Neural progenitor cell (in vitro differentiated cells): ENCODE results near the gene PRKAG2. TPM values are rescaled to one million over a fixed set of nuclear protein-coding genes. Genes with fewer than 3 reads are reported as not detected.
A peak's percentile ranks its signal among the peaks of the same experiment; 100 is the strongest.

Experiments
- DNase-seq: peaks from one replicate; pipeline ENCODE4 v3.0.0-alpha.2; 2016; ENCODE audit warnings: low spot score
- H2AFZ ChIP-seq: fragments of 200-600 bp; sonication (generic); replicated peaks from 2 replicates; pipeline ENCODE4 v1.6.1; 2016; ENCODE audit warnings: antibody characterized with exemption
- H3F3A ChIP-seq: fragments of 200-600 bp; sonication (generic); 2 replicates; pipeline ENCODE4 v1.6.1; 2016; ENCODE audit warnings: antibody characterized with exemption, low read depth
- H3K27ac ChIP-seq: fragments of 200-600 bp; sonication (generic); 2 replicates; pipeline ENCODE4 v1.5.1; 2016; ENCODE audit warnings: mild to moderate bottlenecking
- H3K27me3 ChIP-seq: fragments of 200-600 bp; sonication (generic); 2 replicates; pipeline ENCODE4 v1.6.1; 2016; ENCODE audit warnings: mild to moderate bottlenecking, moderate library complexity
- H3K36me3 ChIP-seq: fragments of 200-600 bp; sonication (generic); 2 replicates; pipeline ENCODE4 v1.5.1; 2016
- H3K4me1 ChIP-seq: fragments of 200-600 bp; sonication (generic); 2 replicates; pipeline ENCODE4 v1.6.1; 2016; ENCODE audit warnings: mixed run types
- H3K4me2 ChIP-seq: fragments of 200-600 bp; sonication (generic); 2 replicates; pipeline ENCODE4 v1.6.1; 2016
- H3K4me3 ChIP-seq: fragments of 200-600 bp; sonication (generic); 2 replicates; pipeline ENCODE4 v1.5.1; 2016
- H3K79me2 ChIP-seq: fragments of 200-600 bp; sonication (generic); 2 replicates; pipeline ENCODE4 v1.6.1; 2016; ENCODE audit warnings: low read depth
- H3K9ac ChIP-seq: fragments of 200-600 bp; sonication (generic); 2 replicates; pipeline ENCODE4 v1.6.1; 2016
- H3K9me3 ChIP-seq: fragments of 200-600 bp; sonication (generic); 2 replicates; pipeline ENCODE4 v1.5.1; 2016; ENCODE audit warnings: low read depth
- H4K20me1 ChIP-seq: fragments of 200-600 bp; sonication (generic); 2 replicates; pipeline ENCODE4 v1.6.1; 2016; ENCODE audit warnings: low read depth
- H3K27ac Mint-ChIP-seq: 3 replicates; pipeline ENCODE4 v1.8.0; 2021; ENCODE audit warnings: mixed read lengths
- H3K27me3 Mint-ChIP-seq: 2 replicates; pipeline ENCODE4 v1.8.0; 2022; ENCODE audit warnings: low read depth, mild to moderate bottlenecking, inconsistent platforms, moderate library complexity, mixed read lengths; ENCODE audit not compliant: insufficient read depth
- H3K36me3 Mint-ChIP-seq: 3 replicates; pipeline ENCODE4 v1.8.0; 2021; ENCODE audit warnings: mixed read lengths
- H3K4me1 Mint-ChIP-seq: 3 replicates; pipeline ENCODE4 v1.8.0; 2021; ENCODE audit warnings: mixed read lengths
- H3K4me3 Mint-ChIP-seq: 3 replicates; pipeline ENCODE4 v1.8.0; 2021; ENCODE audit warnings: mild to moderate bottlenecking, moderate library complexity, mixed read lengths
- H3K9me3 Mint-ChIP-seq: 3 replicates; pipeline ENCODE4 v1.8.0; 2020; ENCODE audit warnings: mixed read lengths
- CTCF ChIP-seq: fragments of 200-600 bp; sonication (generic); IDR thresholded peaks from 2 replicates; pipeline ENCODE4 v1.5.1; 2017; ENCODE audit warnings: antibody characterized with exemption, mild to moderate bottlenecking
- EZH2 ChIP-seq: fragments of 200-600 bp; sonication (generic); IDR thresholded peaks from 2 replicates; pipeline ENCODE4 v1.6.1; 2017; ENCODE audit warnings: antibody characterized with exemption, mild to moderate bottlenecking, moderate library complexity
- EZH2phosphoT487 ChIP-seq: fragments of 200-600 bp; sonication (generic); IDR thresholded peaks from 2 replicates; pipeline ENCODE4 v1.6.1; 2017; ENCODE audit warnings: antibody characterized with exemption
- total RNA-seq: library from RNA; depleted of rRNA; stranded (reverse); fragments of >200 nt; gene quantifications from 2 replicates; pipeline ENCODE4 v1.2.3, GENCODE V29; 2015; ENCODE audit warnings: low replicate concordance

The PRKAG2 gene
- total RNA-seq, 1 donor from 2014 or later: 11.4 TPM

GRCh38 chr7:151683615-151684407 is 193.1 kb downstream of the PRKAG2 start:
- no peak overlapping the region for H2AFZ ChIP-seq
- no peak overlapping the region for H3K4me3 ChIP-seq
- no peak overlapping the region for H3K27ac ChIP-seq
- Mint-ChIP-seq H3K9me3 (no peaks in the 10 kb centered on the region), H3K36me3 (no peaks in the 10 kb centered on the region), H3K27ac (no peak overlapping the region), H3K4me1 (peaks cover 19% of the 10 kb centered on the region), H3K27me3 (peaks cover 6% of the 10 kb centered on the region), H3K4me3 (no peak overlapping the region)
- no peaks in the 10 kb centered on the region for H3F3A ChIP-seq
- no peak overlapping the region for H3K9ac ChIP-seq
- H3K9me3 ChIP-seq: no peaks in the 10 kb centered on the region
- H3K79me2 ChIP-seq: no peaks in the 10 kb centered on the region
- no peaks in the 10 kb centered on the region for H3K27me3 ChIP-seq
- H3K4me2 ChIP-seq: no peak overlapping the region
- H3K36me3 ChIP-seq: no peaks in the 10 kb centered on the region
- no peak for DNase-seq
- no peaks in the 10 kb centered on the region for H4K20me1 ChIP-seq
- no peaks in the 10 kb centered on the region for H3K4me1 ChIP-seq
- TF ChIP-seq CTCF: no peak
- no peak for TF ChIP-seq EZH2
- no peak for TF ChIP-seq EZH2phosphoT487

- no peak overlapping the region for H3K27ac Mint-ChIP-seq
- no peaks in the 10 kb centered on the region for H3F3A ChIP-seq
- H3K9ac ChIP-seq: no peak overlapping the region
- TF ChIP-seq EZH2 (no peak), EZH2phosphoT487 (no peak), CTCF (no peak)
- no peak overlapping the region for H2AFZ ChIP-seq
- no peak overlapping the region for H3K4me3 Mint-ChIP-seq
- H3K4me3 ChIP-seq: no peak overlapping the region
- no peak for DNase-seq
- H4K20me1 ChIP-seq: no peaks in the 10 kb centered on the region
- H3K27me3 ChIP-seq: no peaks in the 10 kb centered on the region
- H3K27me3 Mint-ChIP-seq: peaks cover 6% of the 10 kb centered on the region
- no peak overlapping the region for H3K27ac ChIP-seq
- no peaks in the 10 kb centered on the region for H3K9me3 ChIP-seq
- no peaks in the 10 kb centered on the region for H3K4me1 ChIP-seq
- H3K79me2 ChIP-seq: no peaks in the 10 kb centered on the region
- no peaks in the 10 kb centered on the region for H3K36me3 ChIP-seq
- H3K4me1 Mint-ChIP-seq: peaks cover 17% of the 10 kb centered on the region
- H3K9me3 Mint-ChIP-seq: no peaks in the 10 kb centered on the region
- no peak overlapping the region for H3K4me2 ChIP-seq
- H3K36me3 Mint-ChIP-seq: no peaks in the 10 kb centered on the region
Measured at GRCh38 chr7:151682831-151683614, 193.9 kb downstream of the PRKAG2 start.

- Histone ChIP-seq H3K4me3 (no peak overlapping the region), H4K20me1 (no peaks in the 10 kb centered on the region), H3K27ac (no peak overlapping the region), H3K79me2 (no peaks in the 10 kb centered on the region), H3K9me3 (no peaks in the 10 kb centered on the region), H3F3A (no peaks in the 10 kb centered on the region), H2AFZ (no peak overlapping the region), H3K4me2 (no peak overlapping the region), H3K4me1 (no peaks in the 10 kb centered on the region), H3K36me3 (no peaks in the 10 kb centered on the region), H3K27me3 (no peaks in the 10 kb centered on the region), H3K9ac (no peak overlapping the region)
- no peak for DNase-seq
- no peaks in the 10 kb centered on the region for H3K9me3 Mint-ChIP-seq
- peak overlapping the region; percentile 57 for H3K27ac Mint-ChIP-seq
- H3K27me3 Mint-ChIP-seq: peaks cover 6% of the 10 kb centered on the region
- H3K4me1 Mint-ChIP-seq: peaks cover 8% of the 10 kb centered on the region
- H3K4me3 Mint-ChIP-seq: no peak overlapping the region
- H3K36me3 Mint-ChIP-seq: no peaks in the 10 kb centered on the region
- TF ChIP-seq CTCF (no peak), EZH2phosphoT487 (no peak), EZH2 (no peak)
Measured at GRCh38 chr7:151681726-151682125, 195.2 kb downstream of the PRKAG2 start.
